HG03469 (cell line): ENCODE results near the gene COL15A1.
"Not testable (repeated sequence)": the region's sequence is repeated elsewhere in the genome, so short reads cannot be mapped to it uniquely, and the experiment has no call there.

ENCODE experiments used
- ATAC-seq: cut with Tn5 transposase; IDR thresholded peaks from one replicate; pipeline ENCODE4 v1.9.1; 2021; ENCODE audit warnings: mild to moderate bottlenecking, moderate library complexity, moderate number of reproducible peaks; ENCODE audit not compliant: unreplicated experiment

COL15A1 gene

GRCh38 chr9:99010393-99010792 lies 66.7 kb downstream of the COL15A1 start:
- not testable (repeated sequence) for ATAC-seq

- ATAC-seq, result no peak
Observed at GRCh38 chr9:99011161-99011709, 67.5 kb downstream of the COL15A1 start.

- ATAC-seq, result no peak
Observed at GRCh38 chr9:99012957-99013512, 69.3 kb downstream of the COL15A1 start.

GRCh38 chr9:99013550-99013949 lies 69.8 kb downstream of the COL15A1 start:
- ATAC-seq, result no peak

- no peak for ATAC-seq
Observed at GRCh38 chr9:99015448-99015847, 71.7 kb downstream of the COL15A1 start.

- no peak for ATAC-seq
Observed at GRCh38 chr9:99015890-99016289, 72.2 kb downstream of the COL15A1 start.

GRCh38 chr9:99016681-99017387 lies 73.1 kb downstream of the COL15A1 start:
- ATAC-seq, result no peak

GRCh38 chr9:99018653-99019052 lies 74.9 kb downstream of the COL15A1 start:
- no peak for ATAC-seq

GRCh38 chr9:99019510-99020331 lies 76.0 kb downstream of the COL15A1 start:
- ATAC-seq, result no peak

- no peak for ATAC-seq
Observed at GRCh38 chr9:99020786-99021436, 77.2 kb downstream of the COL15A1 start.

- no peak for ATAC-seq
Observed at GRCh38 chr9:99021512-99021911, 77.8 kb downstream of the COL15A1 start.

GRCh38 chr9:99023231-99023630 lies 79.5 kb downstream of the COL15A1 start:
- ATAC-seq, result no peak

GRCh38 chr9:99023831-99024230 lies 80.1 kb downstream of the COL15A1 start:
- no peak for ATAC-seq

GRCh38 chr9:99024959-99025358 lies 81.3 kb downstream of the COL15A1 start:
- ATAC-seq, result no peak

- ATAC-seq, result no peak
Observed at GRCh38 chr9:99025616-99026270, 82.0 kb downstream of the COL15A1 start.

GRCh38 chr9:99026271-99026955 lies 82.7 kb downstream of the COL15A1 start:
- ATAC-seq, result no peak

- no peak for ATAC-seq
Observed at GRCh38 chr9:99026956-99027298, 83.2 kb downstream of the COL15A1 start.

GRCh38 chr9:99027443-99027842 lies 83.7 kb downstream of the COL15A1 start:
- ATAC-seq, result no peak

- ATAC-seq, result no peak
Observed at GRCh38 chr9:99029083-99029645, 85.5 kb downstream of the COL15A1 start.

- ATAC-seq, result no peak
Observed at GRCh38 chr9:99030092-99030511, 86.4 kb downstream of the COL15A1 start.
